GM18511 (cell line): ENCODE measurements around the gene TSPAN5.
"Not testable (repeated sequence)": the region's sequence is repeated elsewhere in the genome, so short reads cannot be mapped to it uniquely, and the experiment has no call there.

ENCODE experiments used
- ATAC-seq: cut with Tn5 transposase; IDR thresholded peaks from one replicate; pipeline ENCODE4 v1.9.1; 2021; ENCODE audit warnings: mild to moderate bottlenecking, moderate library complexity; ENCODE audit not compliant: unreplicated experiment

The TSPAN5 gene

GRCh38 chr4:98470366-98470765, 188.0 kb downstream of the TSPAN5 start:
- no peak for ATAC-seq

GRCh38 chr4:98469771-98470170, 188.6 kb downstream of the TSPAN5 start:
- no peak for ATAC-seq

- ATAC-seq, result no peak
These were observed 189.7 kb downstream of the TSPAN5 start for GRCh38 chr4:98468709-98469108.

GRCh38 chr4:98467627-98468072, 190.8 kb downstream of the TSPAN5 start:
- peak; percentile 98 for ATAC-seq

- ATAC-seq, result peak; percentile 22
These were observed 191.4 kb downstream of the TSPAN5 start for GRCh38 chr4:98466868-98467599.

- ATAC-seq, result no peak
These were observed 195.9 kb downstream of the TSPAN5 start for GRCh38 chr4:98462487-98462886.

GRCh38 chr4:98461121-98461865, 197.1 kb downstream of the TSPAN5 start:
- ATAC-seq, result not testable (repeated sequence)

GRCh38 chr4:98457422-98457821, 201.0 kb downstream of the TSPAN5 start:
- ATAC-seq, result not testable (repeated sequence)

- ATAC-seq, result no peak
These were observed 206.3 kb downstream of the TSPAN5 start for GRCh38 chr4:98452091-98452490.

GRCh38 chr4:98448908-98449307, 209.5 kb downstream of the TSPAN5 start:
- peak; percentile 38 for ATAC-seq

- ATAC-seq, result peak; percentile 29
These were observed 210.8 kb downstream of the TSPAN5 start for GRCh38 chr4:98447648-98448047.

- peak; percentile 81 for ATAC-seq
These were observed 211.7 kb downstream of the TSPAN5 start for GRCh38 chr4:98446499-98447375.

- no peak for ATAC-seq
These were observed 214.0 kb downstream of the TSPAN5 start for GRCh38 chr4:98444371-98444770.

- ATAC-seq, result no peak
These were observed 223.6 kb downstream of the TSPAN5 start for GRCh38 chr4:98434816-98435215.

GRCh38 chr4:98433691-98434090, 224.7 kb downstream of the TSPAN5 start:
- no peak for ATAC-seq

- no peak for ATAC-seq
These were observed 227.6 kb downstream of the TSPAN5 start for GRCh38 chr4:98430708-98431403.

GRCh38 chr4:98423009-98423408, 235.4 kb downstream of the TSPAN5 start:
- no peak for ATAC-seq

GRCh38 chr4:98421111-98421510, 237.3 kb downstream of the TSPAN5 start:
- no peak for ATAC-seq
